Cardiac fibroblast (primary cell): ENCODE data around the gene ROBO1.
A peak's percentile ranks its signal among the peaks of the same experiment; 100 is the strongest.

Source experiments
- DNase-seq, 2 donors: peaks; one replicate each; pipeline versions ENCODE4 v3.0.0 to v3.0.0-alpha.2; 2010; ENCODE audit warnings: low read depth in 2 of 2
- H3K4me3 ChIP-seq, 2 donors: replicated peaks in 1 of 2; 1 replicate in 1 of 2; 2 replicates in 1 of 2; pipeline ENCODE4 v1.5.1; 2011; ENCODE audit warnings: low read depth in 2 of 2, low read length in 2 of 2, mild to moderate bottlenecking in 2 of 2, moderate library complexity in 1 of 2
- TF ChIP-seq, protein P1 (sequence below): IDR thresholded peaks from one replicate; pipeline ENCODE4 v1.5.1; 2011; ENCODE audit warnings: low read depth, mild to moderate bottlenecking, low read length, inconsistent platforms

ROBO1 gene

DNA sequence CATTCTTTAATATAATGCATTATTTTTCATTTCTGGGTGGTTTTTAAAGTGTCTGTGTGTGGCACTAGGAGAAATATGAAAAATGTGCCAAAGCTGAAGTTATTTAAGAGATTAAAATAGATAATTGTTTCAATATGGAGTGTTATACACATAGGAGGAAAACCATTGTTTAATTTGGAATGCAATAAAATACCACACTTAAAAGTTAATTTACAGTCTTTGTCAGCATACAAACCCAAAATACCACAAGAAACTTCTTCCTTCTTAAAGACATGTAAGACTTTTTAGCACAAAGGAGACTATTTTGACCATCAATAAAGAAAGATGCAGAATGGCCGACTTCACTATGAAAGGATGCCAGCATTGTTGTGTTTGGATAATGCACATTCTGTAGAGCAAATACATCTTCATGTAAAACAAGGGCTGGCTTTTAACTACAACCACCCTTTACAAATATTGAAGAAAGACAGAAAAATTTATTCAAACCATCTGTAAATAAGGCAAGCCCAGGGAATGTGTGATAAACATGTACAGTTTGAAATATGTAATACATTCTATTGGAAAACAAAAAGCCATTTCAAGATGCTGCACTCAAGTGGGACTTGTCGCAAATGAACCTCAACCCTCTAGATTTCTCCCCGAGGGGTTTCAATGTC lies 1146.6 kb downstream of the ROBO1 start:
- TF ChIP-seq, protein P1, sequence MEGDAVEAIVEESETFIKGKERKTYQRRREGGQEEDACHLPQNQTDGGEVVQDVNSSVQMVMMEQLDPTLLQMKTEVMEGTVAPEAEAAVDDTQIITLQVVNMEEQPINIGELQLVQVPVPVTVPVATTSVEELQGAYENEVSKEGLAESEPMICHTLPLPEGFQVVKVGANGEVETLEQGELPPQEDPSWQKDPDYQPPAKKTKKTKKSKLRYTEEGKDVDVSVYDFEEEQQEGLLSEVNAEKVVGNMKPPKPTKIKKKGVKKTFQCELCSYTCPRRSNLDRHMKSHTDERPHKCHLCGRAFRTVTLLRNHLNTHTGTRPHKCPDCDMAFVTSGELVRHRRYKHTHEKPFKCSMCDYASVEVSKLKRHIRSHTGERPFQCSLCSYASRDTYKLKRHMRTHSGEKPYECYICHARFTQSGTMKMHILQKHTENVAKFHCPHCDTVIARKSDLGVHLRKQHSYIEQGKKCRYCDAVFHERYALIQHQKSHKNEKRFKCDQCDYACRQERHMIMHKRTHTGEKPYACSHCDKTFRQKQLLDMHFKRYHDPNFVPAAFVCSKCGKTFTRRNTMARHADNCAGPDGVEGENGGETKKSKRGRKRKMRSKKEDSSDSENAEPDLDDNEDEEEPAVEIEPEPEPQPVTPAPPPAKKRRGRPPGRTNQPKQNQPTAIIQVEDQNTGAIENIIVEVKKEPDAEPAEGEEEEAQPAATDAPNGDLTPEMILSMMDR, result no peak
- DNase-seq, result no peak
- no peak overlapping the region for H3K4me3 ChIP-seq

DNA sequence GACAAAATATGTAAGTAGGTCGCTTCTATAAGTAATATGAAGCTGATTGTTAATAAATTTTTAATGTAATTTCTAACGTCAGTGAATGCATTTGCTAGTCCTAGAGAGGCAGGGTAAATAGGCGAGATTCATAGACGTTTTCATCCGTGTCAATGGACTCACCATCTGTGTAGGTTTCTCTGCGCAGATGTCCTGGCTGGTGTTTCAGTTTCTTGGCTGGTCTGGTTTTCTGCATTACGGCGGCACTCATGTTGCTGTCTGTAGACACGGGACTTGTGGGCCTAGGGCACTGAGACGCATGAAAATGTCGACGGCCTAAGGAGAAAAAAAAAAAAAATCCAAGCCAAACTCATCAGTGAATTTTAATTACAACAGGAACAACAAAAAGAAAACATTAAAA lies 1153.3 kb downstream of the ROBO1 start:
- no peak overlapping the region for H3K4me3 ChIP-seq
- no peak for DNase-seq
- TF ChIP-seq, protein P1, result no peak

DNA sequence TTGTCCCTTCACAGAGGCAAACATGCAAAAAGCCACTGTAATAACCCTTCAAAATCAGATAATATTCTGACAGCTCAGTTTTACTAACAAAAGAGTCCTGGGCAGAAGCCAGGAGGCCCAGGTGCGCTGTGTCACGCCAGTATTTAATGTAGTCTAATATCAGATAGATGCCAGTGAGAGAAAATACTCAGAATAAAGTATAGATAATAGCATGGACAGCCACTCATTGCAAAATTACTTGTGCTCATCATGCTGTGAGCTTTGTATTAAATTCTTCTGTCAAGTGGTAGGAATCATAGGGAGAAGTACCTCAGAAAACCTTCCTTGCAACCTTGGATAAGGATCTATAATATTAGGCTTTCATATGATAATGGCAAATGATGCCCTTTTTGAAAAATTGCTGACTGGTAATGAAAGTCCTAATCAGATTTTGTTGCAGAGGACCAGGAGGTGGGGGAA lies 1154.3 kb downstream of the ROBO1 start:
- no peak overlapping the region for H3K4me3 ChIP-seq
- DNase-seq, result no peak
- TF ChIP-seq, protein P1, result no peak

DNA sequence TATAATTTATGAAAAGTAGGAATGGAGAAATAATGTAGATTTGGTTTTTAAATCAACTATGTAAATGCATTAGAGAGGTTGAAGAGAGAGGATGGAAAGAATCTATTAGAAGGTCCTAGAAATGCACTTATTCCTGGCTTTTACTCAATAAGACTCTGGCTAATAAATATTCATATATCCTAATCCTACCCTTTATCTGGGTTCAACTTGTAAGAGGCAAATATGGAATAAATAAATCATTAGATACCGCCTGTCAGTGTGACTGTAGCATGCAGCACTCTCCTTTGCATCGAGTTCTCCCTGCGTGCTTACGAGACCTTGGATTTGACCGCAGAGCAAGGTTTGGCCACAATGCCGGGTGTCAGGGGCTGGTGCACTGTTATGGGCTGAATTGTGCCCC lies 1156.5 kb downstream of the ROBO1 start:
- no peak for DNase-seq
- TF ChIP-seq, protein P1, result no peak
- H3K4me3 ChIP-seq, result no peak overlapping the region

DNA sequence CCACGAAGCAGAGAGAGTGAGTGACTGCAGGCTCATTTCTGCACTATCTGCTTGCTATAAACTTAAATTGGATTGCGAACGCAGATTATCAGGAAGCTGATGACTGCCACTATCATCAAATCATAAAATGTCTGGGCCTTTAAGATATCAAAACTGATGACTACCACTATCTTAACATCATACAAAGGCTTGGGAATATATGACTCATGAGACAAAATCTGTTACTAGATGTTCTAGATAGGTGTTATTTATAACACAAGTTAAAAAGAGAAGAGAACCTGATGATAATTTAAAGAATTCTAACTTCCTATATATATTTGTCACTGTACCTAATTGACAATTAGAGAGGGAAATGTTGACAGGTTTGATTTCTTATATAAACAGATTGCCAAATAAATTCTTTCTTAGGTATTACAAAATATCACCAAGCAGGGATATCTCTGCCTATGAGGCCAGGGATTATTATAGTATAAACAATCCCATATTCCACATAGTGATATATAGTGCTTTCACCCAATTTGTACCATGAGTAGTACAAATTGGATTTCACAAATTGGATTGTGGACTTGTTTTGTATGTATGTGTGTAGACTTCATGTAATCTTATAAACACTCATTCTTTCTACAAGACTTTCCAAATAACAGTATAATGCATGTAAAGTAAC lies 1157.2 kb downstream of the ROBO1 start:
- TF ChIP-seq, protein P1, result no peak
- H3K4me3 ChIP-seq, result no peak overlapping the region
- peak in 1 of 2 donors; percentile 29 for DNase-seq

DNA sequence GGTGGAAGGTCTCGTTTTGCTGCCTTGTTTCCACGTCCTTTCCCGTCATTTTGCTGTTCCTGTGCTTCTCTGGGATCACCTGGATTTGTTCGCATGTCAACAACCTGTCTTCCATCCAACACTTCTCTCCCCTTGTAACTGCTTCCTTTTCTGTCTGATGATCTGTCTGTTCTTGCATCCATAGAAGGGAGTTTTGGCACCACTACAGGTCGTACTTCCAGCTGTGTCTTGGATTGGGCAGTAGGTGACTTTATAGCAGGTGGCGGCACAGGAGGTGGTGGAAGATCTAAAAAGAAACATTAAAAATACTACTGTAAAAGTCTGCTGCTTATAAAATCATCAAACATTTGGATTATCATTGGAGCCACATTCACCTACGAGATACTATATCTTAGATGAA lies 1161.0 kb downstream of the ROBO1 start:
- no peak overlapping the region for H3K4me3 ChIP-seq
- DNase-seq, result no peak
- TF ChIP-seq, protein P1, result no peak
